Globus pallidus (tissue), 1 donor: ENCODE measurements around the gene ITGAE.
"Not testable (repeated sequence)": the region's sequence is repeated elsewhere in the genome, so short reads cannot be mapped to it uniquely, and the experiment has no call there.

Experiments used
- DNase-seq: peaks from one replicate; pipeline ENCODE4 v3.0.0-alpha.2; 2015; ENCODE audit warnings: low spot score

Gene ITGAE, protein sequence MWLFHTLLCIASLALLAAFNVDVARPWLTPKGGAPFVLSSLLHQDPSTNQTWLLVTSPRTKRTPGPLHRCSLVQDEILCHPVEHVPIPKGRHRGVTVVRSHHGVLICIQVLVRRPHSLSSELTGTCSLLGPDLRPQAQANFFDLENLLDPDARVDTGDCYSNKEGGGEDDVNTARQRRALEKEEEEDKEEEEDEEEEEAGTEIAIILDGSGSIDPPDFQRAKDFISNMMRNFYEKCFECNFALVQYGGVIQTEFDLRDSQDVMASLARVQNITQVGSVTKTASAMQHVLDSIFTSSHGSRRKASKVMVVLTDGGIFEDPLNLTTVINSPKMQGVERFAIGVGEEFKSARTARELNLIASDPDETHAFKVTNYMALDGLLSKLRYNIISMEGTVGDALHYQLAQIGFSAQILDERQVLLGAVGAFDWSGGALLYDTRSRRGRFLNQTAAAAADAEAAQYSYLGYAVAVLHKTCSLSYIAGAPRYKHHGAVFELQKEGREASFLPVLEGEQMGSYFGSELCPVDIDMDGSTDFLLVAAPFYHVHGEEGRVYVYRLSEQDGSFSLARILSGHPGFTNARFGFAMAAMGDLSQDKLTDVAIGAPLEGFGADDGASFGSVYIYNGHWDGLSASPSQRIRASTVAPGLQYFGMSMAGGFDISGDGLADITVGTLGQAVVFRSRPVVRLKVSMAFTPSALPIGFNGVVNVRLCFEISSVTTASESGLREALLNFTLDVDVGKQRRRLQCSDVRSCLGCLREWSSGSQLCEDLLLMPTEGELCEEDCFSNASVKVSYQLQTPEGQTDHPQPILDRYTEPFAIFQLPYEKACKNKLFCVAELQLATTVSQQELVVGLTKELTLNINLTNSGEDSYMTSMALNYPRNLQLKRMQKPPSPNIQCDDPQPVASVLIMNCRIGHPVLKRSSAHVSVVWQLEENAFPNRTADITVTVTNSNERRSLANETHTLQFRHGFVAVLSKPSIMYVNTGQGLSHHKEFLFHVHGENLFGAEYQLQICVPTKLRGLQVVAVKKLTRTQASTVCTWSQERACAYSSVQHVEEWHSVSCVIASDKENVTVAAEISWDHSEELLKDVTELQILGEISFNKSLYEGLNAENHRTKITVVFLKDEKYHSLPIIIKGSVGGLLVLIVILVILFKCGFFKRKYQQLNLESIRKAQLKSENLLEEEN

DNA sequence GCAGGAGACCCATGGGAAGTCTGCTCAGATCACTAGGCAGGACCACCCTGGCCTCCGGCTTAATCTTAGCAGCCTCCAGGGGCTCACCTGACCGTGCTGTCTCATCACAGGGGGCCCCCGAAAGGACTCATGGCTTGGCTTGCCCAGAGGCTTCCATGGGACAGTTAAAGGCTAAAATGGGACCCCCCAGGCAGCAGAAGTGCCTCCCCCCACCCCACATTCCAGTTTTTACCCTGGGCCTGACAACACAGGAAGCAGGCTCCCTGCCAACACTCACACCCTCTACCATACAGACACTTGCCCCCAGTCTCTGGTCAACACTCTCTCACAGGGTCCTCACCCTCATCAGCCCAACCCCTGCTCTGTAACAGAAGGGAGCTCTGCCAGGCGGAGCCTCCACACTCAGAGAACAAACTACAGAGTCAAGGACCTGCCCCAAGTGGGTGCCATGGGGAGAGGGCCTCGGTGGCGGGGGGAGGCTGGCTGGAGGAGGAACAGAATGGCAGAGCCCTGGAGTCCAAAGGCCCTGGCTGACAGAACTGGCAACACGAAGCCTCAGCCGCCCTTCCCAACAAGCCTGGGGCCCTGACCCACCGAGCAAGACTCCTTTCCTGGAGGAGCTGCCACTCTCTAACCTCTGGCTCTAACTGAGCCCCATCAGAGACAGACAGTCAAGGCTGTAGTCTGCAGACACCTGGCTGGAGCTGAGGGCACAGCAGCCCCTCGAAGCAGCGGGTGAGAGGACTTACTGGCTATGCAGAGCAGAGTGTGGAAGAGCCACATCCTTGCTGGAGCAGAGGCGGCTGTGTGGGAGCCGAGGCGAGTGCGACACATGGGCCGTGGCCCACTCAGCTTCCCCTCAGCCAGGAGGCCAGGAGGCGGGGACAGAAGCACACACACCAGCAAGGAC lies at the start of gene ITGAE:
Gene ITGAE (minus strand): TSS at position 827 of the 910 bp plus-strand sequence. CDS start 44 bp downstream, at position 783.
- DNase-seq: no peak

DNA sequence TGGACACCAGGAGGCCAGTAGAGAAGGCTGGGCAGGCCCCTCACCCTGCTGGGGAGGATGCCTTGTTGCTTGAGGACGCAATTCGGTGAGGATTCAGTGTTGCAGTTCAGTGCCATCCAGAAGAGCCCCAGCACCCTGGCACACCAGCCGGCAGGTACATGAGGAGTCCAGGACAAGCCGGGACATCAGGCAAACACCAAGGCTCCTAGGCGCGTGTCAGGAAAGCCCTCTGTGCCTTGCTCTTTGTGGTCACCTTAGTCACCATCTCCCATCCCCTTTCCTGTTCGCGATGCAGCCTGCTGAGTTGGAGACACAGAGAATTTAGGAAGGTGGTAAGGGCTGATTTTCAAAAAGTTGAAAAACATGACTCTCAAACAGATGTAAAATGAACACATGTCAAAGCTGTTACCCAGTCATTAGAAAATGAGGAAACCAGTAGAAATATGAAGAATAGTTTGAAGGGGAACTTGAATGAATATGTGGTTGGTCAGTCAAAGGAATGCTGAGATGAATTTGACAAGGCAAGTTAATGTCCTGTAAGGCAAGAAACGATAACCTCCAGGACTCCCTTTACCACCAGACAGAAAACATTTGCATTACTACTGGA lies 47.3 kb upstream of the ITGAE start:
- DNase-seq: no peak

- DNase-seq: no peak
These were observed 46.2 kb upstream of the ITGAE start for GRCh38 chr17:3847165-3847670.

DNA sequence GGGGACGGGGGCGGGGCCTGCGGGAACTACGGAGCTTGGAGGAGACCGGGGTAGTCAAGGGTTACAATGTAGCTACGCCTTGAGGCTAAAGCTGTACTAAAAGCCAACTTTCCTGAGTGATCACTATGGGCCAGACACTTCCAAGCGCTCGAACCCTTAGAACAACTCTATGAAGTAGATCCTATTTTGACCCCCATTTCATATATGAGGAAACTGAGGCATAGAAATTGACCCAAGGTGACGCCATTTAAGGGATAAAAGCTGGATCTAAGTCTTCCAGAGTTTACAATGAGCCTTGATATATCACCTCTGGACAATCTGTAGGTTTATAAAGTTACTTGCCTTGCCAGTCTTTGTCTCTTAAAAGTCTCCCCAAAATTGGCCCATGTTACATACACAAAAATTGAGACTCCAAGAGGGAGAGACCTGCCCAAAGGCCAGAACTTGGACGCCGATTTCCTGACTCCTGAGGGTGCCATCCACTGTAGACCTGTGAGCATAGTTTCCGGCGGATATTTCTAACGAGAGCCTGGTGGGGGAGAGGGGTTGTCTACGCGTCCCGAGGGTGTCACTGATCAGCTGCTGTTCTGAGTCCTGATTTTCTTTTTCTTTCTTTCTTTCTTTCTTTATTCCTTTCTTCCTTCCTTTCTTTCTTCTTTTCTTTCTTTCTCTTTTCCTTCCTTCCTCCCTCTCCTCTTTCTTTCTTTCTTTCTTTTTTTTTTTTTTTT lies 45.6 kb upstream of the ITGAE start:
- DNase-seq: no peak

DNA sequence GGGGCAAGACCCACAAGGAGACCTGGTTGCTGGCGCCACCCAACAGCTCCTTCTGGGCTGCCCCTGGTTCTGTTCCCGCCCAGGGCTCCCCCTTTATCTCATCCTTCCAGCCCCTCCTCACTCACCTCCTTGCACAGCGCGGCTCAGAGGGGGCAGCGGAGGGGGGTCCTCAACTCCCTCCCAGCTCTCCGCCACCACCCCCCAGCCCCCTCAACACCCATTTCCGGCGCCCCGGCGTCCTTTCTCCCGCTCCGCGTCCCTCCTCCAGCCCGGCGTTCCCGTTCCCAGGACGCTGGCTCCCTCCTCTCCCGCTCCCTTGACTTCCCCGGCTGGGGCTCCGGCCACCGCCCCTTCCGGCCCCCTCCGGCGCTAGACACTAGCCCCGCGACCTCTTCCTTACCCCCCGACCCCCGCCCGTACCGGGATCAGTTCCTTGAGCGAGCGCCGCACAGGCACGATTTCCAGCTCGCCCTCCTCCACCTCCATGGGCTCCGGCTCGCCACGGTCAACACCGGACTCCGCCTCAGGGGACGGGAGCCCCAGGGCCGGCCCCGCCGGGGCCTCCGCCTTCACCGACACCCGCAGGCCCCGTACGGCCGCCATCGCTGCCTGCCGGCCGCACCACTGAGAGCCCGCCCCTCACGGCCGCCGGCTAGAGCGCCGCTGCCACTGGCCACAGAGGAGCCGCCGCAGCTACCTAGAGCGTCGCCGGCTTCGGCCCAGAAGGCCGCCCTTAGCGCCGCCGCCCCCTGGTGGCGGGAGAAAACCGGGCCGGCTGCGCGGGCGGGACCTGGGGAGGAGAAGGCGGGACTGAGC lies 44.8 kb upstream of the ITGAE start, which contains the start of gene NCBP3:
Gene NCBP3 (minus strand): TSS at position 626 of the 816 bp plus-strand sequence. CDS start 23 bp downstream, at position 603.
- DNase-seq: peak; percentile 91

- DNase-seq: no peak
These were observed 44.3 kb upstream of the ITGAE start for GRCh38 chr17:3845291-3845620.

GRCh38 chr17:3844556-3844955 lies 43.6 kb upstream of the ITGAE start:
- DNase-seq: not testable (repeated sequence)

DNA sequence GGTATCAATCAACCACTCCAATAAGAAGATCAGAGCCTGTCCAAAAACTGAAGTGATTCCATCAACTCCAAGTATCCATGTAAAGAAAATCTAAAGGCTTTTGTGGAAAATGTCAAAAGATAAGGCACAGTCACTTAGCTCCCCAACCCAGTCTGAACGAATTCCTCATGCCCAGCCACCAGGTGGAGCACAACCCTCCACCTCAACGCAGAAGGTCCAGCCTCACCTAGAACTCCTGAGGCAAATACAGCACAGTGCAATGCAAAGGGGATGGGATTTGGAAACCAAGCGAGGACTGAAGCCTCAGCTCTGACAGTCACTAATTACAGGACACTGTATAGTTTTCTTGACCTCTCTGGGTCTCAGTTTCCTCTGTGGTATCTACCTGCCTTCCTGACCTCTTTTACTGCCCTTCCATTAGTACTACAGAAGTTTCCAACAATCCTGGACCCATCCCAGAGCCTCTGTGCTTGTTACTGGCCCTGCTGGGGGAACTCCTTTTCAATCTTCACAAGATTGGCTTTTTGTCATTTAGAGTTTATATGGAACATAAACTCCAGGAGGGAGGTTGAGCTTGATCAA lies 43.0 kb upstream of the ITGAE start:
- DNase-seq: no peak

GRCh38 chr17:3838206-3838605 lies 37.2 kb upstream of the ITGAE start:
- DNase-seq: no peak

DNA sequence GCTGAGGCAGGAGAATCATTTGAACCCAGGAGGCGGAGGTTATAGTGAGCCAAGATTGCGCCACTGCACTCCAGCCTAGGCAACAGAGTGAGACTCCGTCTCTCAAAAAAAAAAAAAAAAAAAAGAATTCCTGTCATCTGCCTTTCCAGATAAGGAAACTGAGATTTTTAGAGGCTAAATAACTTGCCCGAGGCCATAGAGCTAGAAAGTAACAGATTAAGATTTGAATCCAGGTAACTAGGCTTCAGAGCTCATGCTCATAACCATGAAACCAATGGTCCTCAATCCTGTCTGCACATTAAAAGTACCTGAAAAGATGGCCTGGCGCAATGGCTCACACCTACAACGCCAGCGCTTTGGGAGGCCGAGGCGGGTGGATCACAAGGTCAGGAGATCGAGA lies 35.6 kb upstream of the ITGAE start:
- DNase-seq: no peak

GRCh38 chr17:3835410-3836229 lies 34.6 kb upstream of the ITGAE start:
- no peak for DNase-seq

- DNase-seq: no peak
These were observed 33.8 kb upstream of the ITGAE start for GRCh38 chr17:3834811-3835210.

DNA sequence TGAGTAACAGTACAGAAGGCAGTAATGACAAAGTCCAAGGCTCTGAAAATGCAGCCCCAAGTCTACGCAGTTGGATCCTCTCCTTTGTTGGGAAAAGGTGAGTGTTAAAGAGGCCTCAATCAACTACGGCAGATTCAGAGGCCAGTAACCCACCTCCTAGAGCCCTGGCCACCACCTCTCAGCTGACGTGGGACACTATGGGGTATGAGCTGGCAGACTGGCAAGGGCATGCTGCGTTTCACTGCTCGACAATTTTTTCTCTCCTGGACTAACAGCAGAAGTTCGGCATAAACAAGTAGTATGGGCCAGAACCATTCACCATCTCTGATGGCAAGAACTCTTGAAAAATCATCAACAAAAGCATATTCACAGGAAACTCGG lies 27.9 kb upstream of the ITGAE start:
- no peak for DNase-seq

GRCh38 chr17:3828151-3828851 lies 27.3 kb upstream of the ITGAE start:
- no peak for DNase-seq

- DNase-seq: peak; percentile 81
These were observed 26.3 kb upstream of the ITGAE start for GRCh38 chr17:3827124-3827773.

GRCh38 chr17:3826191-3826590 lies 25.2 kb upstream of the ITGAE start:
- DNase-seq: no peak

- DNase-seq: no peak
These were observed 20.1 kb upstream of the ITGAE start for GRCh38 chr17:3821101-3821500.
